ENCODE results near the gene C2CD3. TPM values are rescaled to one million over a fixed set of nuclear protein-coding genes. Genes with fewer than 3 reads are reported as not detected.

Gene C2CD3
- total and polyA plus RNA-seq, 10 of the 15 experiments (the other 5 are each of a cell fraction or from before 2014, with no cell fraction given): 2.3 to 24.0 (median 16.3) TPM

DNA sequence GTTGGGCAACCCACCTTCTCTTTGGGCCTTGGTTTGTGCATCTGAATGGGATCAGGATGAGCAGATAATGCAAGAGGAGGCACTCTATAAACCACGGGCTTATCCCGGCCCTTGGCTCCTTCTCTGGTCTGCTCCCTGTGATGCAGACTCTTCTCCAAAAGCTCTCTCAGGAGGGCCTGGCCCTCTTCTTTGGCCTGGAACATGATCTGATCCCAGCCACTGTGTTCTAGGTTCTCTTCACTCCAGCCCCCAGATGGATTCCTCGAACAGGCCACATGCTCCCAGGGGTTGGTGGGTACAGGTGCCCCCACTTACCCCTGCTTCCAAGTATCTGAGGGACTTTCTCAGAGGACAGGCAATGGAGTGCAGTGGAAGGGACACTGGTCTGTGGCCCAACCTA is 153.2 kb downstream of the C2CD3 start:
- Histone ChIP-seq H3K4me2 (ENCODE audit: control insufficient read depth, insufficient read depth) (no peak overlapping the region), H3K4me3 (no peak overlapping the region), H3K27me3 (replicated peaks in 1 of 2; ENCODE audit: control insufficient read depth in 2 of 2, insufficient read depth in 2 of 2, low read length in 1 of 2) (no peaks in the 10 kb centered on the region), H3K9me3 (replicated peaks; ENCODE audit: control insufficient read depth, insufficient read depth, low read length) (no peaks in the 10 kb centered on the region), H3K4me1 (ENCODE audit: control insufficient read depth, insufficient read depth, low read length) (peaks cover 21% of the 10 kb centered on the region), H3K79me2 (ENCODE audit: control insufficient read depth, insufficient read depth, low read length) (no peaks in the 10 kb centered on the region), H2AFZ (ENCODE audit: control insufficient read depth, low read depth, low read length) (no peak overlapping the region), H3K27ac (ENCODE audit: control insufficient read depth, insufficient read depth) (no peak overlapping the region), H3K9ac (ENCODE audit: control insufficient read depth, insufficient read depth, low read length) (no peak overlapping the region), H3K36me3 (ENCODE audit: control insufficient read depth in 2 of 2, insufficient read depth in 2 of 2, low read length in 1 of 2) (no peaks in the 10 kb centered on the region; a peak in 4 of 4 replicates), H4K20me1 (ENCODE audit: control insufficient read depth, insufficient read depth) (no peaks in the 10 kb centered on the region)
- ATAC-seq (no peak), DNase-seq (ENCODE audit: low read depth, low spot score) (no peak), FAIRE-seq (no peak)
- ChIA-PET POLR2A (interaction anchor here (1.2 kb wide), 1 partner anchor 9 kb away, joined by 3 read pairs; the partner anchor contains the start of gene UCP3), CTCF (no interaction called here), SMC1A (ENCODE audit: uncharacterized antibody, unreplicated experiment) (no interaction called here), RAD21 (ENCODE audit: unreplicated experiment) (interaction anchor here (0.8 kb wide), 1 partner anchor 35 kb away, joined by 3 read pairs; no protein-coding TSS in a partner anchor)
- in situ Hi-C loops (cut with MboI): no loop called here
- no TSS peak for BruUV-seq (replicated peaks)
- intact Hi-C loops (cut with micrococcal nuclease; ENCODE audit: unreplicated experiment): no loop called here
- WGBS (ENCODE audit: insufficient coverage, insufficient replicate concordance, low lambda C conversion rate, missing lambda C conversion rate): 83% methylated on average over 3 of the region's 3 CpGs
- TF ChIP-seq, protein P1, sequence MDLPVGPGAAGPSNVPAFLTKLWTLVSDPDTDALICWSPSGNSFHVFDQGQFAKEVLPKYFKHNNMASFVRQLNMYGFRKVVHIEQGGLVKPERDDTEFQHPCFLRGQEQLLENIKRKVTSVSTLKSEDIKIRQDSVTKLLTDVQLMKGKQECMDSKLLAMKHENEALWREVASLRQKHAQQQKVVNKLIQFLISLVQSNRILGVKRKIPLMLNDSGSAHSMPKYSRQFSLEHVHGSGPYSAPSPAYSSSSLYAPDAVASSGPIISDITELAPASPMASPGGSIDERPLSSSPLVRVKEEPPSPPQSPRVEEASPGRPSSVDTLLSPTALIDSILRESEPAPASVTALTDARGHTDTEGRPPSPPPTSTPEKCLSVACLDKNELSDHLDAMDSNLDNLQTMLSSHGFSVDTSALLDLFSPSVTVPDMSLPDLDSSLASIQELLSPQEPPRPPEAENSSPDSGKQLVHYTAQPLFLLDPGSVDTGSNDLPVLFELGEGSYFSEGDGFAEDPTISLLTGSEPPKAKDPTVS (IDR thresholded peaks at IDR 0.05; ENCODE audit: low read depth, low read length): no peak
- TF ChIP-seq, protein P2, sequence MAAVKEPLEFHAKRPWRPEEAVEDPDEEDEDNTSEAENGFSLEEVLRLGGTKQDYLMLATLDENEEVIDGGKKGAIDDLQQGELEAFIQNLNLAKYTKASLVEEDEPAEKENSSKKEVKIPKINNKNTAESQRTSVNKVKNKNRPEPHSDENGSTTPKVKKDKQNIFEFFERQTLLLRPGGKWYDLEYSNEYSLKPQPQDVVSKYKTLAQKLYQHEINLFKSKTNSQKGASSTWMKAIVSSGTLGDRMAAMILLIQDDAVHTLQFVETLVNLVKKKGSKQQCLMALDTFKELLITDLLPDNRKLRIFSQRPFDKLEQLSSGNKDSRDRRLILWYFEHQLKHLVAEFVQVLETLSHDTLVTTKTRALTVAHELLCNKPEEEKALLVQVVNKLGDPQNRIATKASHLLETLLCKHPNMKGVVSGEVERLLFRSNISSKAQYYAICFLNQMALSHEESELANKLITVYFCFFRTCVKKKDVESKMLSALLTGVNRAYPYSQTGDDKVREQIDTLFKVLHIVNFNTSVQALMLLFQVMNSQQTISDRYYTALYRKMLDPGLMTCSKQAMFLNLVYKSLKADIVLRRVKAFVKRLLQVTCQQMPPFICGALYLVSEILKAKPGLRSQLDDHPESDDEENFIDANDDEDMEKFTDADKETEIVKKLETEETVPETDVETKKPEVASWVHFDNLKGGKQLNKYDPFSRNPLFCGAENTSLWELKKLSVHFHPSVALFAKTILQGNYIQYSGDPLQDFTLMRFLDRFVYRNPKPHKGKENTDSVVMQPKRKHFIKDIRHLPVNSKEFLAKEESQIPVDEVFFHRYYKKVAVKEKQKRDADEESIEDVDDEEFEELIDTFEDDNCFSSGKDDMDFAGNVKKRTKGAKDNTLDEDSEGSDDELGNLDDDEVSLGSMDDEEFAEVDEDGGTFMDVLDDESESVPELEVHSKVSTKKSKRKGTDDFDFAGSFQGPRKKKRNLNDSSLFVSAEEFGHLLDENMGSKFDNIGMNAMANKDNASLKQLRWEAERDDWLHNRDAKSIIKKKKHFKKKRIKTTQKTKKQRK (IDR thresholded peaks at IDR 0.05; ENCODE audit: low read depth, low read length): no peak
- TF ChIP-seq POLR2AphosphoS5 (IDR thresholded peaks at IDR 0.05; ENCODE audit: low read length) (no peak), NFYB (IDR thresholded peaks at IDR 0.05; ENCODE audit: insufficient read depth, low read depth, low read length) (no peak), RUNX3 (IDR thresholded peaks at IDR 0.05; ENCODE audit: low read length) (no peak), SRF (IDR thresholded peaks at IDR 0.05; ENCODE audit: low read depth in 2 of 2, low read length in 2 of 2) (no peak), ZBED1 (IDR thresholded peaks at IDR 0.05; ENCODE audit: borderline replicate concordance) (no peak)
- TF ChIP-seq, protein P3, sequence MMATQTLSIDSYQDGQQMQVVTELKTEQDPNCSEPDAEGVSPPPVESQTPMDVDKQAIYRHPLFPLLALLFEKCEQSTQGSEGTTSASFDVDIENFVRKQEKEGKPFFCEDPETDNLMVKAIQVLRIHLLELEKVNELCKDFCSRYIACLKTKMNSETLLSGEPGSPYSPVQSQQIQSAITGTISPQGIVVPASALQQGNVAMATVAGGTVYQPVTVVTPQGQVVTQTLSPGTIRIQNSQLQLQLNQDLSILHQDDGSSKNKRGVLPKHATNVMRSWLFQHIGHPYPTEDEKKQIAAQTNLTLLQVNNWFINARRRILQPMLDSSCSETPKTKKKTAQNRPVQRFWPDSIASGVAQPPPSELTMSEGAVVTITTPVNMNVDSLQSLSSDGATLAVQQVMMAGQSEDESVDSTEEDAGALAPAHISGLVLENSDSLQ (IDR thresholded peaks at IDR 0.05): no peak
- TF ChIP-seq, protein P4, sequence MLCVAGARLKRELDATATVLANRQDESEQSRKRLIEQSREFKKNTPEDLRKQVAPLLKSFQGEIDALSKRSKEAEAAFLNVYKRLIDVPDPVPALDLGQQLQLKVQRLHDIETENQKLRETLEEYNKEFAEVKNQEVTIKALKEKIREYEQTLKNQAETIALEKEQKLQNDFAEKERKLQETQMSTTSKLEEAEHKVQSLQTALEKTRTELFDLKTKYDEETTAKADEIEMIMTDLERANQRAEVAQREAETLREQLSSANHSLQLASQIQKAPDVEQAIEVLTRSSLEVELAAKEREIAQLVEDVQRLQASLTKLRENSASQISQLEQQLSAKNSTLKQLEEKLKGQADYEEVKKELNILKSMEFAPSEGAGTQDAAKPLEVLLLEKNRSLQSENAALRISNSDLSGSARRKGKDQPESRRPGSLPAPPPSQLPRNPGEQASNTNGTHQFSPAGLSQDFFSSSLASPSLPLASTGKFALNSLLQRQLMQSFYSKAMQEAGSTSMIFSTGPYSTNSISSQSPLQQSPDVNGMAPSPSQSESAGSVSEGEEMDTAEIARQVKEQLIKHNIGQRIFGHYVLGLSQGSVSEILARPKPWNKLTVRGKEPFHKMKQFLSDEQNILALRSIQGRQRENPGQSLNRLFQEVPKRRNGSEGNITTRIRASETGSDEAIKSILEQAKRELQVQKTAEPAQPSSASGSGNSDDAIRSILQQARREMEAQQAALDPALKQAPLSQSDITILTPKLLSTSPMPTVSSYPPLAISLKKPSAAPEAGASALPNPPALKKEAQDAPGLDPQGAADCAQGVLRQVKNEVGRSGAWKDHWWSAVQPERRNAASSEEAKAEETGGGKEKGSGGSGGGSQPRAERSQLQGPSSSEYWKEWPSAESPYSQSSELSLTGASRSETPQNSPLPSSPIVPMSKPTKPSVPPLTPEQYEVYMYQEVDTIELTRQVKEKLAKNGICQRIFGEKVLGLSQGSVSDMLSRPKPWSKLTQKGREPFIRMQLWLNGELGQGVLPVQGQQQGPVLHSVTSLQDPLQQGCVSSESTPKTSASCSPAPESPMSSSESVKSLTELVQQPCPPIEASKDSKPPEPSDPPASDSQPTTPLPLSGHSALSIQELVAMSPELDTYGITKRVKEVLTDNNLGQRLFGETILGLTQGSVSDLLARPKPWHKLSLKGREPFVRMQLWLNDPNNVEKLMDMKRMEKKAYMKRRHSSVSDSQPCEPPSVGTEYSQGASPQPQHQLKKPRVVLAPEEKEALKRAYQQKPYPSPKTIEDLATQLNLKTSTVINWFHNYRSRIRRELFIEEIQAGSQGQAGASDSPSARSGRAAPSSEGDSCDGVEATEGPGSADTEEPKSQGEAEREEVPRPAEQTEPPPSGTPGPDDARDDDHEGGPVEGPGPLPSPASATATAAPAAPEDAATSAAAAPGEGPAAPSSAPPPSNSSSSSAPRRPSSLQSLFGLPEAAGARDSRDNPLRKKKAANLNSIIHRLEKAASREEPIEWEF (IDR thresholded peaks at IDR 0.05; ENCODE audit: insufficient replicate concordance, low read depth, low read length): no peak
- TF ChIP-seq, protein P5, sequence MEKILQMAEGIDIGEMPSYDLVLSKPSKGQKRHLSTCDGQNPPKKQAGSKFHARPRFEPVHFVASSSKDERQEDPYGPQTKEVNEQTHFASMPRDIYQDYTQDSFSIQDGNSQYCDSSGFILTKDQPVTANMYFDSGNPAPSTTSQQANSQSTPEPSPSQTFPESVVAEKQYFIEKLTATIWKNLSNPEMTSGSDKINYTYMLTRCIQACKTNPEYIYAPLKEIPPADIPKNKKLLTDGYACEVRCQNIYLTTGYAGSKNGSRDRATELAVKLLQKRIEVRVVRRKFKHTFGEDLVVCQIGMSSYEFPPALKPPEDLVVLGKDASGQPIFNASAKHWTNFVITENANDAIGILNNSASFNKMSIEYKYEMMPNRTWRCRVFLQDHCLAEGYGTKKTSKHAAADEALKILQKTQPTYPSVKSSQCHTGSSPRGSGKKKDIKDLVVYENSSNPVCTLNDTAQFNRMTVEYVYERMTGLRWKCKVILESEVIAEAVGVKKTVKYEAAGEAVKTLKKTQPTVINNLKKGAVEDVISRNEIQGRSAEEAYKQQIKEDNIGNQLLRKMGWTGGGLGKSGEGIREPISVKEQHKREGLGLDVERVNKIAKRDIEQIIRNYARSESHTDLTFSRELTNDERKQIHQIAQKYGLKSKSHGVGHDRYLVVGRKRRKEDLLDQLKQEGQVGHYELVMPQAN (conservative IDR thresholded peaks at IDR 0.05): no peak
